ENCODE data around the gene DVL1. TPM values are rescaled to one million over a fixed set of nuclear protein-coding genes. Genes with fewer than 3 reads are reported as not detected.

Gene DVL1
- polyA plus RNA-seq (2013, experiment 1 of 2): 25.1 TPM
- polyA plus RNA-seq (2013, experiment 2 of 2): 25.4 TPM

DNA sequence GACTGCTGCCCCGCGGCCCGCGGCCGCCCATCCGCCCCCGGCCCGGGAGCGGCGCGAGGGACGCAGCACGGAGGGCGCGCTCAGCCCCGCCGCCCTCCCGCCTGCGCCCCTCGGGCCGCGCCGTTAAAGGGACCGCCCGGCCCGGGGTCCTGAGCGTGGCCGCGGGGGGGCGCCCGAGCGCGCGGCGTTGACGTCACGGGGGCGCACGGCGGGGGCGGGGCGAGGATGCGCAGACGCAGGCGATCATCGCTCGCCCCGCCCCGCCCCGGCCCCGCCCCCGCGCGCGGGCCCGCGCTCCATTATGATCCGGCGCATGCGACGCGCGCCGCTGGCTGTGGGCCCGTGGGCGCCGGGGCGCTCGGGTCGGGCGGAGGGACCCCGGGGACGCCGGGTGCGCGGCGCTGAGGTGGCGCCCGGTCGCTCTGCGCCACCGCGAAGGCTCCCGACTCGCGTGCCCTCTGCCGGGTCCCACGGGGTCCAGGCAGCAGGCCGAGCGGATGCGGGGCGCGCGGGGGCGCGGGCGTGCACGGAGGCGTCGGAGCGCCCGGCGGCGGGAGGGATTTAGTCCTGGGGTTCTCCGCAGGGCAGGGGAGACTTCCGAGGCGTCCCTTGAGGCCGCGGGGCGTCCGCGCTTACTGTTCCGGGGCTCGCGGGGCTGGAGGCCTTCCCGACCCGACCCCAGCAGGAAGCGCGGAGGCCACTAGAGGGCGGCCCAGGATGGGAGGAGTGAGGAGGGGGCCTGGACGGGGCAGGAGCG lies at the start of gene DVL1:
Gene DVL1, minus strand, starts transcription at position 163 of the 757 bp plus-strand sequence. CDS start 353 bp downstream, outside the sequence.
- no CpG with 5 or more reads among the region's 122 CpGs for WGBS (ENCODE audit: extremely low coverage, insufficient coverage, low lambda C conversion rate)
- peak within 1 kb of the TSS; percentile 94 for H3K9ac ChIP-seq (ENCODE audit: low read length)

DNA sequence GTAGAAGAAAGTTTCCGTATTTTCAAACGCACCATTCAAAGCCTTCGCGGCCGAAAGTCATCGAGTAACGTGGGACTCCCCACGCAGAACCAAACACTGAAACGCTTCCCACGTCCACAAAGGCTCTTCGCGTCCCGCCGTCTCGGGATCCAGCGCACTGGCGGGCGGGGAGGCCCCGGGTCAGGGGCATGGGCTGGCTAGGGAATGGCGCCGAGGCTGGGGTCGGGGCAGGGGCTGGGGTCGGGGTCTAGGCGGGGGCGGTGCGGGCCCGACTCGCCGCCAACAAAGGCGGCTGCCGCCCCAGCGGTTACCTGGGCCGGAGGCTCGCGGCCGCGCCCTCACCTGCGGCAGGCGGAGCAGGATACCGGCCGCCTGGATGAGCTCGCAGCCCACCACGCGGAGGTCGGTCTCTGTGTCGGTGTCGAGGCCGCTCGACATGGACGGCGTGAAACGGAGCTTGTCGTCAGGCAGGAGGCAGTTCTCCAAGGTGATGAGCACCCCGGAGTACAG lies 49.5 kb upstream of the DVL1 start:
- H3K23ac ChIP-seq (ENCODE audit: low read length): peak overlapping the region; percentile 94
- no peaks in the 10 kb centered on the region for H3K4me1 ChIP-seq (ENCODE audit: control insufficient read depth, low read depth, low read length)
- peaks cover 33% of the 10 kb centered on the region for H3K79me1 ChIP-seq (ENCODE audit: low read length)
- peak overlapping the region; percentile 63 for H3K18ac ChIP-seq (ENCODE audit: low read length)
- peak overlapping the region; percentile 55 for H2BK5ac ChIP-seq (ENCODE audit: low read length)
- H3K9ac ChIP-seq (ENCODE audit: low read length): peak overlapping the region; percentile 98
- no peak overlapping the region for H2BK15ac ChIP-seq (replicated peaks; ENCODE audit: low read depth)
- WGBS (ENCODE audit: extremely low coverage, insufficient coverage, low lambda C conversion rate): no CpG with 5 or more reads among the region's 54 CpGs
- H2BK120ac ChIP-seq (ENCODE audit: low read depth, low read length): peak overlapping the region; percentile 33
- H4K5ac ChIP-seq (ENCODE audit: low read length): no peak overlapping the region
- H4K8ac ChIP-seq (ENCODE audit: low read depth, low read length): no peak overlapping the region
- peak overlapping the region; percentile 98 for H3K4ac ChIP-seq (ENCODE audit: low read depth, low read length)
- H3K27me3 ChIP-seq (ENCODE audit: insufficient read depth, low read length, poor library complexity): no peaks in the 10 kb centered on the region
- H3K4me3 ChIP-seq (ENCODE audit: low read length): peak overlapping the region; percentile 98
- H2AK5ac ChIP-seq (ENCODE audit: low read length): no peak overlapping the region
- no peak for DNase-seq
- peak overlapping the region; percentile 99 for H3K56ac ChIP-seq (ENCODE audit: low read length)
- H3K4me2 ChIP-seq (ENCODE audit: low read length): peak overlapping the region; percentile 91
- peak overlapping the region; percentile 46 for H3K27ac ChIP-seq (ENCODE audit: low read depth, low read length)
- peaks cover 38% of the 10 kb centered on the region for H3K79me2 ChIP-seq (ENCODE audit: control insufficient read depth, insufficient read depth, low read length)
- peaks cover 23% of the 10 kb centered on the region for H3K36me3 ChIP-seq (ENCODE audit: control insufficient read depth, insufficient read depth, low read length)

More for the DNA sequence above, at the start of gene DVL1:
- Histone ChIP-seq H2BK5ac (ENCODE audit: low read length) (no peak within 1 kb of the TSS), H3K4me1 (ENCODE audit: control insufficient read depth, low read depth, low read length) (peaks cover 2% of the 10 kb centered on the region), H3K27ac (ENCODE audit: low read depth, low read length) (peak within 1 kb of the TSS; percentile 60), H3K18ac (ENCODE audit: low read length) (peak within 1 kb of the TSS; percentile 84), H3K23ac (ENCODE audit: low read length) (peak within 1 kb of the TSS; percentile 89), H2BK120ac (ENCODE audit: low read depth, low read length) (no peak within 1 kb of the TSS), H4K5ac (ENCODE audit: low read length) (no peak within 1 kb of the TSS), H3K4me2 (ENCODE audit: low read length) (peak within 1 kb of the TSS; percentile 92), H3K79me2 (ENCODE audit: control insufficient read depth, insufficient read depth, low read length) (peaks cover 16% of the 10 kb centered on the region), H3K4ac (ENCODE audit: low read depth, low read length) (peak within 1 kb of the TSS; percentile 89), H4K8ac (ENCODE audit: low read depth, low read length) (peak within 1 kb of the TSS; percentile 93), H3K27me3 (ENCODE audit: insufficient read depth, low read length, poor library complexity) (peaks cover under 1% of the 10 kb centered on the region), H3K56ac (ENCODE audit: low read length) (peak within 1 kb of the TSS; percentile 97), H2AK5ac (ENCODE audit: low read length) (no peak within 1 kb of the TSS), H3K79me1 (ENCODE audit: low read length) (peaks cover 10% of the 10 kb centered on the region), H3K4me3 (ENCODE audit: low read length) (peak within 1 kb of the TSS; percentile 79), H2BK15ac (replicated peaks; ENCODE audit: low read depth) (no peak within 1 kb of the TSS), H3K36me3 (ENCODE audit: control insufficient read depth, insufficient read depth, low read length) (no peaks in the 10 kb centered on the region)
- peak; percentile 75 for DNase-seq

- Histone ChIP-seq H3K4me1 (ENCODE audit: control insufficient read depth, low read depth, low read length) (no peaks in the 10 kb centered on the region), H2BK15ac (replicated peaks; ENCODE audit: low read depth) (no peak overlapping the region), H3K18ac (ENCODE audit: low read length) (no peak overlapping the region), H3K27me3 (ENCODE audit: insufficient read depth, low read length, poor library complexity) (no peaks in the 10 kb centered on the region), H4K5ac (ENCODE audit: low read length) (no peak overlapping the region), H3K56ac (ENCODE audit: low read length) (peak overlapping the region; percentile 99), H3K23ac (ENCODE audit: low read length) (no peak overlapping the region), H3K9ac (ENCODE audit: low read length) (peak overlapping the region; percentile 98), H4K8ac (ENCODE audit: low read depth, low read length) (no peak overlapping the region), H2BK120ac (ENCODE audit: low read depth, low read length) (no peak overlapping the region), H3K4ac (ENCODE audit: low read depth, low read length) (no peak overlapping the region), H3K79me1 (ENCODE audit: low read length) (peaks cover 38% of the 10 kb centered on the region), H3K36me3 (ENCODE audit: control insufficient read depth, insufficient read depth, low read length) (peaks cover 27% of the 10 kb centered on the region), H3K4me2 (ENCODE audit: low read length) (peak overlapping the region; percentile 91), H2BK5ac (ENCODE audit: low read length) (no peak overlapping the region), H2AK5ac (ENCODE audit: low read length) (no peak overlapping the region), H3K79me2 (ENCODE audit: control insufficient read depth, insufficient read depth, low read length) (peaks cover 45% of the 10 kb centered on the region), H3K27ac (ENCODE audit: low read depth, low read length) (no peak overlapping the region), H3K4me3 (ENCODE audit: low read length) (peak overlapping the region; percentile 98)
- WGBS (ENCODE audit: extremely low coverage, insufficient coverage, low lambda C conversion rate): no CpG with 5 or more reads among the region's 19 CpGs
- DNase-seq: no peak
Measured at GRCh38 chr1:1397839-1398523, 48.8 kb upstream of the DVL1 start.

DNA sequence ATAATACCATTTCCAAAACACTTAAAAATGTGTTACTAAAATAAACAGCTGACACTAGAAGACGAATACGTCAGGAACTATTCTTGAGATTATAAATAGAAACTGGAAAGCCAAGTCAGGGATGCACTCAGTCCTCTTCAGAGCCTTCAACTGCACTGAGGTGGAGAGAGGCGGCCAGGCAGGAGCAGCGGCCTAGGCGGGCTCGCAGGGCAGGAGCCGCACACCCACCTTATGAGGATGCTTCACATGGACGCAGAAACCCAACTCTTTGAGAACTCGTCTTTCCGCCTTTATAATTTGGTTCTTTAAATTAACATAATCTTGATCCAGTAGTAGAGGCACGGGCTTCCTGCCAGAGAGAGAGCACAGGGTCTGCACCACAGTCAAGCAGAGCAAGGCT lies 45.9 kb upstream of the DVL1 start:
- Histone ChIP-seq H3K36me3 (ENCODE audit: control insufficient read depth, insufficient read depth, low read length) (peaks cover 31% of the 10 kb centered on the region), H3K9ac (ENCODE audit: low read length) (no peak overlapping the region)
- WGBS (ENCODE audit: extremely low coverage, insufficient coverage, low lambda C conversion rate): no CpG with 5 or more reads among the region's 11 CpGs

DNA sequence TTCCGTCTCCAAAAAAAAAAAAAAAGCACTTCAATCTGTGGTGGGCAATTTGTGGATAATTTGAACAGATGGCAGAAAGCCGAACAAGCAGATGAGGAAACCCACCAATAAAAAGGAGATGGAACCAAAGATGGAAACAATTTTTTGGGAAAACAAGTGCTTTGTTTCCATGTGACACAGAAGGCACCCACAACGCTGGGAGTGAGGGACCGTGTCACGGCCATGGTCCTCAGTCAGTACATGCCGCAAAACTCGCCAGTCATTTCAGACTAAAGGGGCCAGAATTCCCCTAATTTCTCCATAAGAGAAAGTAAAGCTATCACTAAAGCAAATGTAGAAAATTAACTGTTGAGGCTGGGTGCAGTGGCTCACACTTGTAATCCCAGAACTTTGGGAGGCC lies 44.9 kb upstream of the DVL1 start:
- no peak for DNase-seq
- H3K4me3 ChIP-seq (ENCODE audit: low read length): no peak overlapping the region
- no peaks in the 10 kb centered on the region for H3K4me1 ChIP-seq (ENCODE audit: control insufficient read depth, low read depth, low read length)
- H3K79me2 ChIP-seq (ENCODE audit: control insufficient read depth, insufficient read depth, low read length): peaks cover 34% of the 10 kb centered on the region
- H3K27me3 ChIP-seq (ENCODE audit: insufficient read depth, low read length, poor library complexity): no peaks in the 10 kb centered on the region
- peaks cover 29% of the 10 kb centered on the region for H3K79me1 ChIP-seq (ENCODE audit: low read length)
- H4K8ac ChIP-seq (ENCODE audit: low read depth, low read length): no peak overlapping the region
- WGBS (ENCODE audit: extremely low coverage, insufficient coverage, low lambda C conversion rate): no CpG with 5 or more reads among the region's 7 CpGs
- peaks cover 35% of the 10 kb centered on the region for H3K36me3 ChIP-seq (ENCODE audit: control insufficient read depth, insufficient read depth, low read length)
- no peak overlapping the region for H3K9ac ChIP-seq (ENCODE audit: low read length)
- no peak overlapping the region for H3K4me2 ChIP-seq (ENCODE audit: low read length)
- no peak overlapping the region for H2BK5ac ChIP-seq (ENCODE audit: low read length)
- no peak overlapping the region for H4K5ac ChIP-seq (ENCODE audit: low read length)
- H2BK120ac ChIP-seq (ENCODE audit: low read depth, low read length): no peak overlapping the region
- H3K4ac ChIP-seq (ENCODE audit: low read depth, low read length): no peak overlapping the region
- H3K27ac ChIP-seq (ENCODE audit: low read depth, low read length): no peak overlapping the region
- no peak overlapping the region for H2BK15ac ChIP-seq (replicated peaks; ENCODE audit: low read depth)
- no peak overlapping the region for H2AK5ac ChIP-seq (ENCODE audit: low read length)
- no peak overlapping the region for H3K23ac ChIP-seq (ENCODE audit: low read length)
- H3K18ac ChIP-seq (ENCODE audit: low read length): no peak overlapping the region
- no peak overlapping the region for H3K56ac ChIP-seq (ENCODE audit: low read length)

More for the DNA sequence above, 45.9 kb upstream of the DVL1 start:
- Histone ChIP-seq H3K4me3 (ENCODE audit: low read length) (no peak overlapping the region), H2BK120ac (ENCODE audit: low read depth, low read length) (no peak overlapping the region), H3K18ac (ENCODE audit: low read length) (no peak overlapping the region), H3K79me1 (ENCODE audit: low read length) (peaks cover 34% of the 10 kb centered on the region), H3K79me2 (ENCODE audit: control insufficient read depth, insufficient read depth, low read length) (peaks cover 39% of the 10 kb centered on the region), H4K5ac (ENCODE audit: low read length) (no peak overlapping the region), H3K27me3 (ENCODE audit: insufficient read depth, low read length, poor library complexity) (no peaks in the 10 kb centered on the region), H3K27ac (ENCODE audit: low read depth, low read length) (no peak overlapping the region), H3K4ac (ENCODE audit: low read depth, low read length) (no peak overlapping the region), H4K8ac (ENCODE audit: low read depth, low read length) (no peak overlapping the region), H2BK15ac (replicated peaks; ENCODE audit: low read depth) (no peak overlapping the region), H3K4me2 (ENCODE audit: low read length) (no peak overlapping the region), H3K4me1 (ENCODE audit: control insufficient read depth, low read depth, low read length) (no peaks in the 10 kb centered on the region), H2AK5ac (ENCODE audit: low read length) (no peak overlapping the region), H2BK5ac (ENCODE audit: low read length) (no peak overlapping the region), H3K56ac (ENCODE audit: low read length) (no peak overlapping the region), H3K23ac (ENCODE audit: low read length) (no peak overlapping the region)
- DNase-seq: no peak
